Mucosa of gallbladder (tissue), 1 donor: Measurements from ENCODE around the gene C6orf58. TPM values are rescaled to one million over a fixed set of nuclear protein-coding genes. Genes with fewer than 3 reads are reported as not detected.

Experiments used
- DNase-seq: peaks from one replicate; pipeline ENCODE4 v3.0.0-alpha.2; 2020; ENCODE audit warnings: low spot score
- total RNA-seq: library from RNA; stranded (reverse); gene quantifications from one replicate; pipeline ENCODE4 v1.2.1, GENCODE V29; 2021
- donor health status: DM: no; HTN: no; CAD: no.

C6orf58 gene
- not detected for total RNA-seq

DNA sequence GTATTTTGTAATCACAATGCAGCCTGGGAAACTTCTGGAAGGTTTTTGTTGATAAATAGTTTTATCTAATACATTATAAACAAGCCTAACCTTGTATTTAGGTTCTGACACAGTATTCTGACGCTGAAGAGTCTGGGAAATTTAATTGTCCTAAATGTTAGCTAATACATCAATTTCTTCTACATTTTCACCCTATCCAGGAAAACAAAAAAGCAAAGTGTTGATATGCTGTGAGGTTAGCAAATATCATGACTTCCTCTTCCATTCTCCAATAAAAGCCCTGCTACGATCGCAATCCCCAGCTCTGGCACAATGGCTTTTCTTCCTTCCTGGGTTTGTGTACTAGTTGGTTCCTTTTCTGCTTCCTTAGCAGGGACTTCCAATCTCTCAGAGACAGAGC is at the start of gene C6orf58:
Gene C6orf58, plus strand, starts transcription at position 301 of the 400 bp plus-strand sequence. Its CDS starts 12 bp downstream, at position 313.
- no peak for DNase-seq

- no peak for DNase-seq
Observed at GRCh38 chr6:127533011-127533410, 44.0 kb upstream of the C6orf58 start.

DNA sequence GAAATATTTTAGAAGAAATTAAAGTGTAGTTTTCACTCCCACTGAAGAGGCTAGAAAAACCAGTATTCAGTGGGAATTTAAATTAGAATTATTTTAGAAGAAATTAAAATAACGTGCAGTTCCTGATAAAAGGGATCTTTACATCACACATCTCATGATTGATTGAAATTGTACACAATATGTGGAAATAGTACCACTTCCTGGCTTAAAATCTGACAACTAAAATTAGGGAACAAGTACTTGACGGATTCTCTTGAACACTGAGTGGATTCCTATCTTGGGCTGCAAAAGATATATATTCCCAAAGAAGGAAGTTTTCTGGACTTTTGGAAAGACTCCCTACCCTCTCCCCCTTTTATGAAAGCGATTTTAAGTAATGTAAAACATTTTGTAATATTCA is 43.2 kb upstream of the C6orf58 start:
- DNase-seq: no peak

DNA sequence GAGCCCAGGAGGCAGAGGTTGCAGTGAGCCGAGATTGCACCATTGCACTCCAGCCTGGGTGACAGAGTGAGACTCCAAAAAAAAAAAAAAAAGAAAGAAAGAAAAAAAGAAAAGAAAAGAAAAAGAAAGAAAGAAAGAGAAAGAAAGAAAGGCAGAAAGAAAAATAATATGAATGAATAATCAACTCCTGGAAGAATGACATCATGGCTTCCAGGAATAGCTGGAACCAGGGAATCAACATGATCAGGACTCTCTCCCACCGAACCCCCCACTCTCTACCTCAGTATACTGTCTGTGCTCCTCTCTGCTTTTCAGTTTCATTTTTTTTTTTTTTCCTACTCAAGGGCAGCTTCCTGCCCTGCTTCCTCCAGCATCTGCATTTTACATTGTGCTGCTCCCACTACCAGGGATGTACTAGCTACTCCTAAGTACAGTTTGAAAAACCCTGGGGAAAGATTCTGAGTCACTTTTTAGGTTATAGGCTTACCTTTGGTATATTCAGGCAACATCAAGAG is 38.2 kb upstream of the C6orf58 start:
- no peak for DNase-seq

GRCh38 chr6:127539272-127539671 is 37.7 kb upstream of the C6orf58 start:
- no peak for DNase-seq

DNA sequence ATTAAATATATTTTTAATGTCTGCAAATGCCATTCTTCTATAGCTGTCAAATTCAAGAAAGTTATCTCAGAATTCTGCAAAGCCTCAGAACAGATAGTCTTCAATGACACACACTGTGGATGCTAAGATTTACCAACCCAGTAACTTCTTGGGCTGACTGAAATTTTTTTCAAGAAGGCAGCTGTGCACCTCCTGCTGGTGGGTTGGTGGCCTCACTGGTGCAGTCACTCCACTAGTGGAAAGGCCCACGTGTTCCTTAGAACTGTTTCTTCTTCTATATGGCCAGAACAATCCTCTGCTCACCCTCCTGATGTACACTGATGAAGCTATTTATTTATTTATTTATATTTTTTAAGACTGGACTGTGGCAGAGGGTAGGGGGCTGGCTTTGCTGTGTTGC is 29.8 kb upstream of the C6orf58 start:
- DNase-seq: no peak

DNA sequence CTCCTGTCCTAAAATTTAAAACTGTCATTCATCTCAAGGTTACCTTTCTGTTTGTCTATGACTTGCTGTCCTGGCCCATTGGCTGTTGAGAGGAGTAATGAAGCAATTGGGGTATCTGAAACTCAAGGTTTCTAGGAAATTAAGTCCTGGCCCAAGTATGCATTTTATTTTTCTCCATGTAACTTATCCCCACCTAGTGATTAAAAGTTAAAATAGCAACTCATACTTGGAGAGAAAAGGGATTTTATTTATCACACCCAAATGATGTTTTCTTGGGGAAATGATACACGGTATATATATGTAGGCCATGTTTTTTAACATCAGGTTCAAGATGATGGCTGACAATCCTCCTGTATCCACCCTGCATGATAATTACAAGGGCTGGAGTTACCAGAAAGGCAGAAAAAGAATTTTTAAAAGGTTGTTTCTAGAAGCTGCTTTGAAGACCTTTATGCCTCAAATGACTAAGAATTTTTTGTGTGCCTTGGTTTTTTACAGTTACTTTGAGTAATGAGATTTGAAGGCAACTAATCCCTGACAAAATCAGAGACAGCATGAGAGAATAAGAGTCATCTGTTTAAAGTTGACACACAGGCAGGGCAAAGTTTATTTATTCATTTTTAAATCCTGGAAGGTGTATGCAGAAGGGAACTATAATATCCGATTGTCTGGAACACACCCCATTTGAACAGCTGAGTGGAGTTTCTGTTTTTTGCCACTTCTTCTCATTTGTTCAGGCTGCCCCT is 28.9 kb upstream of the C6orf58 start:
- no peak for DNase-seq

- DNase-seq: no peak
Observed at GRCh38 chr6:127550403-127550802, 26.6 kb upstream of the C6orf58 start.

DNA sequence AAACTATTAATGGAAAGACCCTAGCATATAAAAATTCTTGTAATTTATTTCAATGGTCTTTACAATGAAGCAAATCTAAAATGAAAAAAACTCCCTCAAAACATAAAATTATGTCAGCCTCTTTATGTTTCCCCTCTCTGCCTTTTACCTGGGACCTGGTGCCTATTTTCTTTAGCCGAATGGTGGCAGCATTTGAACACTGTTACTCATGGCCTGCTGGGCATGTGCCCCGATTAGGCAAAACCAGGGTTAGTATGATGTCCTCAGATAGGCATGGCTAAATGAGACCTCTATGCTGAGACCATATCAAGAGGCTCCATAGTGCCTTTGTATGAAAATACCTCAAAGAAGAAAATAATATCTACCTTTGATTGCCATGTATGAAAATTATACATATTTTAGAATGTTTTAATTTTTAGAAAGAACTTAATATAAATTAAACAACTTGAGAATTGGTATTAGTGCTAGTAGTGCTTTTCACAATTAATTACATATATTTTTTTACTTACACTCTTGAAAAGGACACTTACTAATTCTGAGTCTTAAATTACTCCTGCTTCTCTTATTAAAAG is 22.5 kb upstream of the C6orf58 start:
- no peak for DNase-seq

DNA sequence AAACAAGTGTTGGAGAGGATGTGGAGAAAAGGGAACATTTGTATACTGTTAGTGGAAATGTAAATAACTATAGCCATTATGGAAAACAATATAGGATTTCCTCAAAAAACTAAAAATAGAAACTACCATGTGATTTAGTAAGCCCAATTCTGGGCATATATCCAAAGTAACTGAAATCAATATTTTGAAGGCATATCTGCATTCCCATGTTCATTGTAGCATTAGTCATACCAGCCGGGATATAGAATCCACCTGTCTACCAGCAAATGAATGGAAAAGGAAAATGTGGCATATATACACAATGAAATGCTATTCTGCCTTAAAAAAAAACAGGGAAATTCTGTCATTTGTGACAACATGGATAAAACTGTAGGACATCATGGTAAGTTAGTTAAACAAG is 15.3 kb upstream of the C6orf58 start:
- DNase-seq: no peak

DNA sequence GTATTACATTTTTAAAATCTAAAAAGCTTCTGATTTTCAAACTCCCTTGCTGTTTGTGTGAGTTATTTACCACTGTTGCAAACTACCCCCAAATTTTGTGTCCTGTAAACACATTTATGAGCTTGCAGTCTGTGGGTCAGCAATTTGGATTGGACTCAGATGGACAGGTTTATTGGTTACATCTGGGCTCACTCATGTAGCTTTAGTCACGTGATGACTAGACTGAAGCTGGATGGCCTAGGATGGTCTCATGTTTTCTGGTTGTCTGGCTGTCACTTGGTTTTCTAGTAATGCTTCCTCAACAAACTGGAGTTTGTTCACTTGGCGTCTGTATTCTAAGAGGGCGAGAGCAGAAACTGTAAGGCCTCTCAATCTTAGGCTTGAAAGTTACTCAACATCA is 12.2 kb upstream of the C6orf58 start:
- DNase-seq: no peak

- no peak for DNase-seq
Observed at GRCh38 chr6:127566119-127566518, 10.9 kb upstream of the C6orf58 start.

- no peak for DNase-seq
Observed at GRCh38 chr6:127566651-127567050, 10.3 kb upstream of the C6orf58 start.

- DNase-seq: no peak
Observed at GRCh38 chr6:127567476-127567875, 9.5 kb upstream of the C6orf58 start.

DNA sequence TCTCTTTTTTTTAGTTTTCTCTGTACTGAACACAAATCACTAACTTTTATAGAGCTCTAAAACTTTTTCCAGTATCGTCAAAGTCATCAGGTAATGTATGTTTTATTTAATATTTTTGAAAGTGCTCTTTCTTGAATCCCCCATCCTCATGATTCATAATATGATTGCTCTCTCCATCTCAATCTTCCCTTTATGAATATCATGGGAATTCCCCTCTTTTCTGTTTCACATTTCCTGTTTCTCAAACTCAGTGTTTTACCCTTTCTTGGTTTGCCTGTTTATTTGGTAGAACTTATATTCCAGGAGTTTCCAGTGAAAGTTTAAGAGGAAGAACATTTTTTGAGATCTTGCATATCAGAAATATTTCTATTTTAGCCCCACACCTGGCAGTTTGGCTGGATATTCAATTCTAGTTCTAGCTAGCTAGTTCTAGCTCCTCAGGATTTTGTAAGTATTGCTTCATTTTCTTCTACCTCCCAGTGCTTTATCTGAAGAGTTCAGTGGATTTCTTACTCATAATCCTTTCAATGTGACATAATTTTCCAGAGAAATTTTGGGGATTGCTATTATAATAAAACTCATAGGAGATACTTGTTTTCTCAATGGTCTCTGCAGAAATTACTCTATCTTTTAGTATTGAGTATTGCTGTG is 6.1 kb upstream of the C6orf58 start:
- DNase-seq: no peak

GRCh38 chr6:127578900-127579299 is 1.9 kb downstream of the C6orf58 start:
- DNase-seq: no peak

GRCh38 chr6:127581576-127581975 is 4.6 kb downstream of the C6orf58 start:
- DNase-seq: no peak

- DNase-seq: no peak
Observed at GRCh38 chr6:127582777-127583462, 5.9 kb downstream of the C6orf58 start.

DNA sequence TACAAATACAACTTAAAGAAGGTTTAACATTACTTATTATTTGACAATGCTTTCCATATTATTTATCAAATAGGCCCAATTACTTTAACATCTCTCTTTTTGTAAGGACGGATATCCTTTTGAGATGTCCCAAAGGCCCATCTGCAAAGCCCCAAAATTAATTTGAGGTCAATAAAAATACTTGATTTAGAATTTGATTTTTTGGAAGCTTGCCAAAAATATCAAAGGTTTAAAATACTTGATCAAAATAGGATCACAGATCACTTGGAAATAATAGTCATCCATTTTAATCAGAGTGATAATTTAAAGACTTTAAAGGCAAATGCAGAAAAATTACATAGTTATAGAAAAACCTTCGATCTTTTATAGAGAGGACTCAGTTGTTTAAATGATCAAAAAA is 8.1 kb downstream of the C6orf58 start:
- DNase-seq: no peak

DNA sequence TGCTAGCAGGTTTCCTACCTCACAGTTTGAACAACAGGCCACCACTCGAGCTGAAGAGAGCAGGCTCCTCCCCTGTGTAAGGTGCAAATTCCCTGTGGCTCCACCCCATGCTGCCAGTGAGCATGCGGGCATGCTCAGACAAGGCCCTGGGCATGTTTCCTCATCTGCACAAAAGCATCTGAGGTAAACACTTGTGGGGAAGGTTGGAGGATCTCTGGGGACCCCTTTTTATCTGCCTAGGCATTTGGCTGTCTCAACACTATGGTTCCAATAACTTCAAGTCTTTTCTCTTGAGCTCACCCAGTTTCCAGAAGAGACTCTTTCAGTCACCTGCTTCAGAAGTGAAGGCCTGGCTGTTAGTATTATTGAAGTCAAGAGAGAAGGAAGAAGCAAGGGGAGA is 9.4 kb downstream of the C6orf58 start:
- no peak for DNase-seq

DNA sequence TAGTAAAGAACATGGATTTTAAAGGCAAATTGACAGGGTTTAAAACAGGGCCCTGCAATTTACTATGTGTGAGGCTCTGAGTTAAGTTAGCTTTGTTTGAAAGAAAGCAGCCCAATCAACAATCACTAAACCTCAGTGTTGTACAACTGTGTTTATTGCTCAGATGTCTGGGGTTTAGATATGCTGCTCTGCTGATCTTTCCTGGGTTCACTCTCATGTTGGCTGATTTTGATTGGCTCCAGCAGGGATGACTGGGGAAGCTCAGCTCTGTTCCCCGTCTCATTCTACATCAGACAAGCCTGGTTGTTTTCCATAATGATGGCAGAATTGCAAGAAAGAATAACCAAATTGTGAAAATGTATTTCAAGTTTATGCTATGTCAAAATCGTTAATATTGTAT is 10.9 kb downstream of the C6orf58 start:
- DNase-seq: no peak

GRCh38 chr6:127589135-127589534 is 12.2 kb downstream of the C6orf58 start:
- DNase-seq: no peak
